ENCODE measurements around the gene DLL1. TPM values are rescaled to one million over a fixed set of nuclear protein-coding genes. Genes with fewer than 3 reads are reported as not detected.

DLL1 gene
- total RNA-seq, 4 donors from 2014 or later, result 8.7 to 24.3 (median 19.2) TPM

DNA sequence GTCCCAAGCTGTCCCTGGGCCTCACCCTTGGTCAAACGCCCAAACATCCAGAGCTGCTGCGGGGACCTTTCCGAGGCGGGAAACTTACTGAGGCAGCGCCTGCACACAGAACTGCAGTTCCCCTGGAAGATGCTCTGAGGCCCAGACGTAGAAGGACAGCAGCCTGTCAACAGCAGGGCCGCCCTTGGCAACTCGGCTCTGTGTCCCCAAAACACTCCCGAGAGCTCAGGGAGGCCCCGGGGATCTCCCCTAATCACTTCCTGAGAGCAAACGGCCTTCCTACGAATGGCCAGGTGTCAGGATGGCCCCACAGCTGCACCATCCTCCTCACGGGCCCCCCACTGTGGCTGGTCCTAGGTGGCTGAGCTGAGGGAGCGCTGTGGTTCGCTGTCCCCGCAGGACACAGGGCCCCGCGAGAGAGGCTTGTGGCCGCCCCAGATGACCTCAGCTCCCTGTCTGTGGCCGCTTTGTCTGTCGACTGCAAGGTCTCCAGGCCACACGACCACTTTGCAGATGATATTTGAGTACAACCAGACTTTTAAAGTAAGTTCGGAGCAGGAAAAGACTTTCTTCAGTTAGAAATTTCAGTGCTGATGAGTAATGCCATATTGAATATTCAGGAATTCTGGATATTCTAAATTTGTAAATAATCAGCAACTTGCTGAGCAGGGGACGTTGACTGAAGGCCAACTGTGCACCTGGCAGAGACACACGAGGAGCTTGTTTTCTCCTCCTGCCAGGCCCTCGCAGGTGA, 46.0 kb downstream of the DLL1 start:
- TF ChIP-seq, protein P1, sequence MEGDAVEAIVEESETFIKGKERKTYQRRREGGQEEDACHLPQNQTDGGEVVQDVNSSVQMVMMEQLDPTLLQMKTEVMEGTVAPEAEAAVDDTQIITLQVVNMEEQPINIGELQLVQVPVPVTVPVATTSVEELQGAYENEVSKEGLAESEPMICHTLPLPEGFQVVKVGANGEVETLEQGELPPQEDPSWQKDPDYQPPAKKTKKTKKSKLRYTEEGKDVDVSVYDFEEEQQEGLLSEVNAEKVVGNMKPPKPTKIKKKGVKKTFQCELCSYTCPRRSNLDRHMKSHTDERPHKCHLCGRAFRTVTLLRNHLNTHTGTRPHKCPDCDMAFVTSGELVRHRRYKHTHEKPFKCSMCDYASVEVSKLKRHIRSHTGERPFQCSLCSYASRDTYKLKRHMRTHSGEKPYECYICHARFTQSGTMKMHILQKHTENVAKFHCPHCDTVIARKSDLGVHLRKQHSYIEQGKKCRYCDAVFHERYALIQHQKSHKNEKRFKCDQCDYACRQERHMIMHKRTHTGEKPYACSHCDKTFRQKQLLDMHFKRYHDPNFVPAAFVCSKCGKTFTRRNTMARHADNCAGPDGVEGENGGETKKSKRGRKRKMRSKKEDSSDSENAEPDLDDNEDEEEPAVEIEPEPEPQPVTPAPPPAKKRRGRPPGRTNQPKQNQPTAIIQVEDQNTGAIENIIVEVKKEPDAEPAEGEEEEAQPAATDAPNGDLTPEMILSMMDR (IDR thresholded peaks at IDR 0.05), result no peak
- no peak for TF ChIP-seq POLR2A (IDR thresholded peaks at IDR 0.05)
- no peak for DNase-seq
- intact Hi-C loops (cut with DNase I; ENCODE audit: low total_unique reads), result no loop called here
- no peak overlapping the region for H3K27ac ChIP-seq
- no peaks in the 10 kb centered on the region for H3K27me3 ChIP-seq
- H3K36me3 ChIP-seq, result no peaks in the 10 kb centered on the region
- no peak overlapping the region for H3K4me3 ChIP-seq
- no peaks in the 10 kb centered on the region for H3K4me1 ChIP-seq
- no peaks in the 10 kb centered on the region for H3K9me3 ChIP-seq

DNA sequence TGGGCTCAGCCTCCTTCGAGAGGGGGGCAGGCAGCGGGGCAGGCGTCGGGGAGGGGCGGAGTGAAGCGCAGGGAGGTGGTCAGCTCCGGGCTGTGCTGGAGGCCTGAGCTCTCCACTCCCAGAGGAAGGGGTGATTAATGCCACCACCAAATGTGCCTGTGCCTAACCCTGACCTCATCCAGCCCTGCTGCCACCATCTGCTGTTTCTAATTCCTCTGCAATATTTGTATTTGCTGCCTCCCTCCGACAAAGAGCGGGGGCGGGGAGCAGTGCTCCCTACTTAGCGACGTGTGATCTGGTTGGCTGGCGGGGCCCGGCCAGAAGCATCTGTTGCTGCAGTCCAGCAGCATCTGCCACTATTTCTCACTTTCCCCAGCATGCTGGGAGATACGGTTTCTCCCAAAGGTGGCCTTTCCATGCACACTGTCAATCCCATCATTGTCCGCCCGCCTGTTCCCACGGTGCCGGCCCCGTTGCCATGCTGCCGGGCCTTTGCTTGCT, 47.0 kb downstream of the DLL1 start:
- TF ChIP-seq POLR2A (IDR thresholded peaks at IDR 0.05), result no peak
- TF ChIP-seq, protein P1 (IDR thresholded peaks at IDR 0.05), result no peak
- no peak for DNase-seq
- Histone ChIP-seq H3K27me3 (no peaks in the 10 kb centered on the region), H3K4me1 (no peaks in the 10 kb centered on the region), H3K36me3 (no peaks in the 10 kb centered on the region), H3K9me3 (no peaks in the 10 kb centered on the region), H3K27ac (no peak overlapping the region), H3K4me3 (no peak overlapping the region)
- intact Hi-C loops (cut with DNase I; ENCODE audit: low total_unique reads), result no loop called here

DNA sequence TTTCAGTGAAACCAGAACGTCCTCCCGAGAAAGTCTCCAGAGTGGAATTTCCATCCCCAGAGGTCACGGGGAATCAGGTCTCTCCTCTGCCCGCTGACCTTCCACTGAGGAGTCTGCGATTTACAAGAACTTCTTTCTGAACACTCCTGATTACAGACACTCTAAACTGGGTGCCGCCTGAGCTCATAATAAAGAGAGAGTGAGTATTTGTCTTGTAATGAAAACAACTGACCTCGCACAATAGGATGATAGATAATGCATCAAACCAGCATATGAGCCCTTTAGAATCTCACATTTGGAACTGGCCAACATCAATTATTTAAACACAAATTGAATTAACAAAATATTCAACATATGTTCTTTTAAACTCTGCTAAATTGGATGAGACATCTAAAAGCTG, 47.5 kb downstream of the DLL1 start:
- no peak overlapping the region for H3K4me3 ChIP-seq
- H3K27me3 ChIP-seq, result no peaks in the 10 kb centered on the region
- no peaks in the 10 kb centered on the region for H3K9me3 ChIP-seq
- intact Hi-C loops (cut with DNase I; ENCODE audit: low total_unique reads), result no loop called here
- no peaks in the 10 kb centered on the region for H3K4me1 ChIP-seq
- no peak for DNase-seq
- no peaks in the 10 kb centered on the region for H3K36me3 ChIP-seq
- TF ChIP-seq, protein P1 (IDR thresholded peaks at IDR 0.05), result no peak
- no peak for TF ChIP-seq POLR2A (IDR thresholded peaks at IDR 0.05)
- H3K27ac ChIP-seq, result no peak overlapping the region

- H3K4me1 ChIP-seq, result no peaks in the 10 kb centered on the region
- peak; percentile 8 to 9 for DNase-seq
- intact Hi-C loops (cut with DNase I; ENCODE audit: low total_unique reads), result no loop called here
- no peaks in the 10 kb centered on the region for H3K27me3 ChIP-seq
- H3K9me3 ChIP-seq, result no peaks in the 10 kb centered on the region
- H3K27ac ChIP-seq, result no peak overlapping the region
- no peaks in the 10 kb centered on the region for H3K36me3 ChIP-seq
- no peak overlapping the region for H3K4me3 ChIP-seq
- TF ChIP-seq POLR2A (IDR thresholded peaks at IDR 0.05), result no peak
- TF ChIP-seq, protein P1 (IDR thresholded peaks at IDR 0.05), result no peak
Observed at GRCh38 chr6:170238741-170239565, 51.9 kb downstream of the DLL1 start.

All from uterus (tissue), 4 donors.